Stimulated activated naive CD4-positive, alpha-beta T cell treated with Interleukin-2 at 50 U/mL for 16 hours (primary cell): ENCODE data around the gene CCND3.

Experiments
- DNase-seq: peaks from one replicate; lab custom pipeline; 2025; lab: John Stamatoyannopoulos, UW

Gene CCND3

GRCh38 chr6:41920921-41921711 lies 20.5 kb downstream of the CCND3 start, which contains the start of the genes BYSL and MED20:
Gene BYSL, plus strand, starts transcription at chr6:41921499. Its CDS starts 64 bp downstream, at chr6:41921563.
Gene MED20, minus strand, starts transcription at chr6:41921139. Its CDS starts 121 bp downstream, at chr6:41921018.
- DNase-seq, result peak; percentile 90

- DNase-seq, result peak; percentile 11
Measured at GRCh38 chr6:41917528-41917927, 24.1 kb downstream of the CCND3 start.

DNA sequence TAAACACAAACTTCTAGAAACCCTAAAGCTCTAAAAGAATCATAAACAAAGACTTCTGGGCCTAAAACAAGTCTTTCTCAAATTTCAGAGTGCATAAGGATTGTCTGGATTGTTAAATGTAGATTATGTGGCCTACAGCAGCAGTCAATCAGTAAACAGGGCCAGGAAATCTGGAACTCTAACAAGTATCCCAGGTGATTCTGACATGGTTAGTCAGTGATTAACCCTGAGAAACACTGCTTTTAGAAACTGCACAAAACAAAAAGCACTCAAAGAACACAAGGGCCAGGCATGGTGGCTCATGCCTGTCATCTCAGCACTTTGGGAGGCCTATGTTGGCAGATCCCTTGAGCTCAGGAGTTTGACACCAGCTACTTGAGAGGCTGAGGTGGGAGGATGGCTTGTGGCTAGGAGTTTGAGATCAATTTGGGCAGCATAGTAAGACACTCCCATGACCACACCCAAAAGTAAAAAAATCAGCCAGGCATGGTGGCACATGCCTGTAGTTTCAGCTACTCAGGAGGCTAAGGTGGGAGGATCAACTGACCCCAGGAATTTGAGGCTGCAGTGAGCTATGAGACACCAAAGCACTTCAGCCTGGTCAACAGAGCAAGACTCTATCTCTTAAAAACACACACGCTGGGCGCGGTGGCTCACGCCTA lies 26.6 kb downstream of the CCND3 start:
- no peak for DNase-seq

GRCh38 chr6:41914343-41914742 lies 27.3 kb downstream of the CCND3 start:
- DNase-seq, result no peak

- no peak for DNase-seq
Measured at GRCh38 chr6:41909727-41910126, 31.9 kb downstream of the CCND3 start.

GRCh38 chr6:41901882-41902519 lies 39.6 kb downstream of the CCND3 start:
- peak; percentile 33 for DNase-seq

DNA sequence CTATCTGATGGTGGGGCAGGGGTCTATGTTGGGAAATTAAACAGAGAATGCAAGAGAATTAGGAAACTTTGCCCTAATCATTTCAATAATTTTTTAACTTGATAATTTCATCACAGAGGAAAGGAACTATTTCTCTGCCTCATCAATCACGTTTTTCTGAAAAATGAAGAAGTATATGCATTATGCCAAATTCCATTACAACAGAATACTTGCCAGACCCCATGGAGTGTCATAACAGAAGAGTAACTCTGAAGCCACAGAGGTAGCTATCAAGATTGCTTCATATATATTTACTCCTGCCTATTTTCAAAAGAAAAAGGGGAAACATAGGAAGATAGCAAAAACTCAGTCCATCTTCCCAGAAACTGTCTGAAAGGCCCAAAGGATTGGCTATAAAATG lies 40.7 kb downstream of the CCND3 start:
- DNase-seq, result no peak

- DNase-seq, result no peak
Measured at GRCh38 chr6:41896281-41896680, 45.3 kb downstream of the CCND3 start.

DNA sequence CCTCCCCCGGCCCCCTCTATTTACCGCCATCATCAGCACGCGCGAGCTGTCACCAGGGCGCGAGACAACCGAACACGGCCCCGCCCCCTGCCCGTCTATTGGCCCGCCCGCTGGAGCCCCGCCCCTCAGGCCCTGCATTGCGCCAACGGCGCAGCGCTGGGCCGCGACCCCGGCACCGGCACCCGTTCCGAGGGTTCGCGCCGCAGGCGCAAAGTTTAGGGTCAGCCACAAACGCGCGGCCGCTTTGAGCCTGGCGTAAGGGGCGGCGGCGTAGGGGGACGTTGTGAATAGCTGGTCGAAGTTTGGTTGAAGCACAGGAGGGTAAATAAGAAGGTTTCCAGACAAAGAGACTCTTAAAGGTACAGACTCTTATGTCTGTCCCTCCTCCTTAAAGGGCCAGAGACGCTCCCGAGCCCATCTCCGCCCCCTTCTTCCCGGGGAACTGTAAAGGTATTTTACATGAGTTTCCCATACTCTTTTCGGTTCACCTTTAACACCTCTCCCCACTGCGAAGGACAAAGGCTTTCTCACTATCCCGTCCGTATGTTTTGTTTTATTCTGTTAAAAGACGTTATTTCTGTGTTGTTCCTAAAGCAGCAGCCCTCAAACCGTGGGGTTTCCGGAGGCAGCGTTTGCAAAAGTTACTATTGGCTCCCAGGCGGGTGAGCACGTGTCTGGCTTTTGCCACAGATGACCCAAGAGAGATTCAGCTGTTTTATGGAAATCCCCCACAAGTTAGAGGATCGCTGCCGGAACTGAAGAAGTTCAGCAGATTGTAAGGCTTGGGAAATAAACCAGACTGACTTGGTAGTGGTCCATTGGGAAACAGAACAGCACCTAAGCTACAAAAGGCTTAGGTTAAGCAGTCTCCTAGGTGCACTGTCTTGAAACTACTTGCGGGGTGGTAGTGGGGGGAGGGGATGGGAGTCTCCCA lies 46.0 kb downstream of the CCND3 start, which contains the start of gene USP49:
Gene USP49 (minus strand): TSS at position 76 of the 934 bp plus-strand sequence. CDS start 88,392 bp downstream, outside the sequence.
- peak; percentile 93 for DNase-seq

- DNase-seq, result no peak
Measured at GRCh38 chr6:41894366-41895299, 47.0 kb downstream of the CCND3 start.

DNA sequence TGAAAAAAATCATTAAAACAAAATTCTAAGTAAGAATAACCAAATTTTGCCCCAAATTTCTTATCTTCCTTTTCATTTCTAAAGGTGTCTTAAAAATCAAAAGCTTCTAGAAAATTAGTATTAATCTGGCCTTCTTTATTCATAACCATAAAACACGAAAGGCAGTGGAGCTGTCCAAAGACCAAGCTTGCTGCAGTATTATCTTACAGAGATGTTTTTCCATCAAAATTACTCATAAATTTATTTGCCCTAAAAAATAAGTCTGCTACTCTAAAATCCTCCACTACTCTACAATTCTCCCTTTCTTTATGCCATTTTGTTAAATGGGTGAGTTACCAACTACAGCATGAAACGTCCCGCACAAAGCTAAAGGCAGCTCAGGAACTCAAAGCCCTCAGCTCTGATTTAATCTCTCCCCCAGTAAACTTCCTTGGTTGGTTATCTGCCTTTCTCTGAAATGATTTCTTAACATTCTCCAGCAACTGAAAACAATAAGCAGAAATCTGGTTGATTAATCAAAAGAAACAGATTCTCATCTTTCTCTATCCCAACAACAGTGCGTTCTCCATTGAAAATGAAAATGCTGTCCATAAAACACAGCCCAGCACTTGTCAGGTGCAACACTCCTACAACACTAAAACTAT lies 48.6 kb downstream of the CCND3 start:
- no peak for DNase-seq

DNA sequence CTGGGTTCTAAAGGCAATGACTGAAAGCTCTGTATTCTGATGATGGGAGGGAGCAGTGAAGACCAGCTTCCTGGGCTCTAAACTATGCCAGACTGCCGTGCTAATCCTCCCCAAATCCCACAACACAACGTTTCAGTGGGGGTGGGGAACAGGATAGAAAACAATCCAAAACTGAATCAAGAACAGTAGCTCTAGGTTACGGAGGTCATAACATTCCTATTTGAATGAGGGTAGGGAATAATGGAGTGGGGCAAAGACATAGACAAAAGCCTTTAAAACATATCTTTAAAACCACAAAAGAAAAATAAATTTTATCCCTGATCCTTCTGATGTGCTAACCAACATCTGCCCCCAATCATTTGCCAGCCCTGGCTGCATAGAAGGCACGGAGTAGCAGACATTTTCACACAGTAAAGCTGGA lies 54.3 kb downstream of the CCND3 start:
- DNase-seq, result no peak

DNA sequence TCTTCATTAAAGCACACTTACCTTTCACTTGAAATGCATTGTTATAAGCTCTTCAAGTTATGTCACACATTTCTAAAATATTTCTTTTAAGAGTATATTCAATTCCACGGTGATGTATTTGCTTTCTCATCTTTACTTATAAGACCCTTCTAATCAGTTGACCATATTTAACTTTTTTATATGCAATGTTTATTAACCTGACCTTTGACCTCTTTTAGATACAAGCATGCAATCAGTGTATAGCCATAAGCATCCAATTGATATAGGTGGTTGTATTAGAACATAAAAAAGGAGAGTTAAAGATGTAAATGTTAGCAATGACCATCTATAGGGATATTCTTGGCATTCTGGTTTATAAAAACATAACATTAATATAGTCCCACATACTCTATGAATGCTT lies 55.7 kb downstream of the CCND3 start:
- no peak for DNase-seq

DNA sequence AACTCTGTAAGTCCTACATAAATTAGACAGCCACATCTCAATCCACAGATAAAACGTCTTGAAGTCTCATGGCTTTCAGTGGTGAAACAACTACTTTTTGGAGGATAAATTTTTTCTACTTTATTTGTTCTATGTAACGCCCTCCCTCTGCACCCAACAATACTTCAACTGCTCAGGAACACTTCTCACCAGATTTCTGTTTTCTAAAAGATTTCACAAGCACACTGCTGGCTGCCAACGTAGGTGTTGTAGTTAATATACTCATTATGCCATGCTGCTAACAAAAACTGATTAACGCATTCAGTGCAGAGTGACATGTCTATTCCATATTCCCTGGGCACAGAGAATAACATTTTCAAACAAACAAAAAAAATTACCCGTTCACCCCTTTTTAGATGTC lies 56.7 kb downstream of the CCND3 start:
- no peak for DNase-seq
